ENCODE data around the gene SLC24A3.

The SLC24A3 gene

DNA sequence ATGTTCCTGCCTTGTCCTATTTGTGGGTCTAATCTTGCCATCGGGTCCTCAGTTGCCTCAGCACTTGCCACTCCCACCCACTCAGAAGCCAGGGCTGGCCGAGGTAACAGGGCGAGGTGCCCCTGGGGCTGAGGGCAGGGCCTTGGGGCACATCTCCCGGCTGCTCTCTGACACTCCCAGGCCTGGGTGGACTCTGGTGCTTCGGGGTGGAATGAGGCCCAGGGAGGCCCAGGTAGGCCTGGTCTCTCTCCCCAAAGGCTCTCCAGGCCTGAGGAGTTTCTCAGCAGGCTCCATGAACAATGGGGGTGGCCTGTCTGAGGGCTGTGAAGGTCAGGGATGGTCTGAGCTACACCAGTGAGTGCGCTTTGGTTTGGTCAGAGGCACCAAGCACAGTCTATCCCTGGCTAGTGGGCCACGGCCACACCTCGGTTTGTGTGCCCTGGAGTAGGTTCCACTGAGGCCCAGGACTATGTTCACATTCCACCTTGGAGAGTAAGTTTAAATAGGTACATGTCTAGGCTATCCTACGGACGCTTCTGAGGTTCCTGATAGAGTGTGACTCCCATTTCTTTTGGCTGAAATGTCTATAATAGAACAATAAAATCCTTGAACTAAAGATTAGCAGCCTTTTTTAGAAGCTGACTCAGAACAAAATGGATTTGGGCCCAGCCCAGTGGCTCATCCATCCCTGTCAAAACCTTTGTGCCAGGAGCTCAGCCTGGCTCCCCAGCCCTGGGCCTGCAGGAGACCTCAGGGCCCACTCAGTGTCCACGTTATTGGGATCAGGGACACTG lies 78.8 kb downstream of the SLC24A3 start:
- no peak overlapping the region for H3K27ac ChIP-seq
- TF ChIP-seq, protein P1, sequence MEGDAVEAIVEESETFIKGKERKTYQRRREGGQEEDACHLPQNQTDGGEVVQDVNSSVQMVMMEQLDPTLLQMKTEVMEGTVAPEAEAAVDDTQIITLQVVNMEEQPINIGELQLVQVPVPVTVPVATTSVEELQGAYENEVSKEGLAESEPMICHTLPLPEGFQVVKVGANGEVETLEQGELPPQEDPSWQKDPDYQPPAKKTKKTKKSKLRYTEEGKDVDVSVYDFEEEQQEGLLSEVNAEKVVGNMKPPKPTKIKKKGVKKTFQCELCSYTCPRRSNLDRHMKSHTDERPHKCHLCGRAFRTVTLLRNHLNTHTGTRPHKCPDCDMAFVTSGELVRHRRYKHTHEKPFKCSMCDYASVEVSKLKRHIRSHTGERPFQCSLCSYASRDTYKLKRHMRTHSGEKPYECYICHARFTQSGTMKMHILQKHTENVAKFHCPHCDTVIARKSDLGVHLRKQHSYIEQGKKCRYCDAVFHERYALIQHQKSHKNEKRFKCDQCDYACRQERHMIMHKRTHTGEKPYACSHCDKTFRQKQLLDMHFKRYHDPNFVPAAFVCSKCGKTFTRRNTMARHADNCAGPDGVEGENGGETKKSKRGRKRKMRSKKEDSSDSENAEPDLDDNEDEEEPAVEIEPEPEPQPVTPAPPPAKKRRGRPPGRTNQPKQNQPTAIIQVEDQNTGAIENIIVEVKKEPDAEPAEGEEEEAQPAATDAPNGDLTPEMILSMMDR (IDR thresholded peaks at IDR 0.05): no peak

DNA sequence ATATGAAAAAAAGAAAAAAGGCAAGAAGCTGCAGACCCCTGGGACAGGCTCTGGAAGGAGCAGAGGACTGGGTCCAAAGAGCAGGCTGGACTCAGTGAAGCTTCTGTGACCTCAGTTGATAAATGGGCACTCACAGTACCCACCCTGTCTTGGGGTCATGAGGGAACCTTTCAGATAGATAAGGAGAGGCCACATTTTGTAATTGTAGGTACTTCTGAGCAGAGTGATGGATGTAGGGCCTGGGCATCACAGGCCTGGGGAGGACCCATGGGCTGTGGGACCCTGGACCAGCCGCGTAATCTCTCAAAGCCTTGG lies 79.3 kb downstream of the SLC24A3 start:
- no peak for TF ChIP-seq ZFX (IDR thresholded peaks at IDR 0.05; ENCODE audit: borderline replicate concordance)
- TF ChIP-seq, protein P1 (IDR thresholded peaks at IDR 0.05): no peak
- H3K27ac ChIP-seq: no peak overlapping the region

DNA sequence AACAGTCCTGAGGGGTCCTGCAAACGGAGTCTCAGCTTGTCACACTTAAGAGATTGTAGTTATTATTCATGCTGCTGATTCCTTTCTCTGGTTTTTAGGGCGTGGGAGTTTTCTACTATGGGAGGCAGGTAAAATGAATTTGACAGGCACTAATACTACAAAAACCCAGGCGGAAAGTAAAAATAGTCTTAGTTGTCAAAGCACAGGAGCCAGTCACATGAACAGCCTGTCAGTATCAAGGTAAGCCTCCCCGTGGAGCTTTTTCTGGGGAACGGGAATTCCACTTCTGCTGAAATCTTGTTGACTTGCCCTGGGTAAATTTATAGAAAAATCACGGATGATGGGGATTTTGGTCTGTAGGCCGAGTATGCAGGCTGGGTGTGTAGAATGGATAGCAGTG lies 79.8 kb downstream of the SLC24A3 start:
- H3K27ac ChIP-seq: no peak overlapping the region
- no peak for TF ChIP-seq ZFX (IDR thresholded peaks at IDR 0.05; ENCODE audit: borderline replicate concordance)
- TF ChIP-seq, protein P1 (IDR thresholded peaks at IDR 0.05): no peak

DNA sequence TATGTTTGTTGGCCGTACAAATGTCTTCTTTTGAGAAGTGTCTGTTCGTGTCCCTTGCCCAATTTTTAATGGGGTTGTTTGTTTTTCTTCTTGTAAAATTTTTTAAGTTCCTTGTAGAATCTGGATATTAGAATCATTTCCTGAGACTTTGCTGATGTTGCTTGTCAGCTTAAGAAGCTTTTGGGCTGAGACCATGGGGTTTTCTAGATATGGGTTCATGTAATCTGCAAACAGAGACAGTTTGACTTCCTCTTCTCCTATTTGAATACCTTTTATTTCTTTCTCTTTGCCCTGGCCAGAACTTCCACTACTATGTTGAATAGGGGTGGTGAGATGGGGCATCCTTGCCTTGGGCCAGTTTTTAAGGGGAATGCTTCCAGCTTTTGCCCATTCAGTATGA lies 82.6 kb downstream of the SLC24A3 start:
- no peak overlapping the region for H3K27ac ChIP-seq
- no peak for TF ChIP-seq ZFX (IDR thresholded peaks at IDR 0.05; ENCODE audit: borderline replicate concordance)
- TF ChIP-seq, protein P1 (IDR thresholded peaks at IDR 0.05): no peak

DNA sequence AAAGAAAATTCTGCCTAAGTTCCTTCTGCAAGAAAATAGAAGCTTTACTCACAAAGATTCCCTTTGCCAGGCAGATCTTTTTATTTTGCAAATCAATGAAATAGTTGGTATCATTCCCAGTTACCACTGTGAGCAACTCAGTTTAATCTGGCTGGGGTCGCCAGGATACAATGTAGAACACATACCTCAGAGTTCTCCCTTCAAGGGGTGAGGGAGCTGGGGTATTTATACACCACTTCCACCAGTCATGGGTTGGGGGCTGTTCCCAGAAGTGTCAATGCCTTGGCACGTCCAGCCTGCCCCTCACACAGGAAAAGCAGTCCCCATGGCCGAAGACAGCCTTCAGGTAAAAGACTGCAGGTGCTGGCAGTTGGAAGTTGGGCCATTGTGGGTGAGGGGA lies 86.2 kb downstream of the SLC24A3 start:
- H3K27ac ChIP-seq: no peak overlapping the region
- TF ChIP-seq ZFX (IDR thresholded peaks at IDR 0.05; ENCODE audit: borderline replicate concordance): no peak
- TF ChIP-seq, protein P1 (IDR thresholded peaks at IDR 0.05): no peak

DNA sequence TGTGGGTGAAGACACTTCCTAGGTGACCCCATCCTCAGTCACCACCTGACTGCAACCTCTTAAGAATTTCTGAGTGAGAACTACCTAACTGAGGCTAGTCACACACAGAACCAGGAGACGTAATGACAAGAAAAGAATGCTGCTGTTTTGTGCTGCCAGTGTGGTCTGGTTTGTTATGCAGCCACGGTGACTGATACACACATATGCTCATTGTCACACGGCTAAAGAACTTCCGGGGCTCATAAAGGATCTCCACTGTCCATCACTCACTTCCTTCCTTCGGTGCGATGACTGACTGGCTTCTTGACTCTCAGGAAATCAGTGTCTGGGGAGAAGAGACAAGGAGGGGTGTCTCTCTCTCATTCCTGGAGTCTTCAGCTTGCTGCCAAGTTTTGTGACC lies 88.0 kb downstream of the SLC24A3 start:
- no peak overlapping the region for H3K27ac ChIP-seq
- TF ChIP-seq, protein P1 (IDR thresholded peaks at IDR 0.05): no peak
- TF ChIP-seq ZFX (IDR thresholded peaks at IDR 0.05; ENCODE audit: borderline replicate concordance): no peak

DNA sequence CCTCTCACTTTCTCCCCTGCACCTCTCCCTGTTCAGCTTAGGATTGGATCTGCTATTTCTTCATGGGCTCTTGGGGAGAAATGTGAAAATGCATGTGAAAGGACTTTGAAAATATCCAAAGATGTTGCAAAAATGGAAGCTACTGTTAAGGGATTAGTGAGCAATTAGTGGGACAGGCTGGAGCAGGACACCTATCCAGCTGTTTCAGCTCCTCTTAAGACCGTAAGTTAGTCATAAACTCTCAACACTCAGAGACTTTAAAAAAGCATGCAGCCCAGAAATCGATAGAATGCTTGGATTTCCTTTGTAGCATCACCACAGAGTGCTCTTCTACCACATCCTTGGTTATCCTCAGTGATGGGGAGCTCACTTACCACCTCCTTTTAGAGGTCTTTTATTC lies 88.7 kb downstream of the SLC24A3 start:
- TF ChIP-seq, protein P1 (IDR thresholded peaks at IDR 0.05): no peak
- no peak for TF ChIP-seq ZFX (IDR thresholded peaks at IDR 0.05; ENCODE audit: borderline replicate concordance)
- no peak overlapping the region for H3K27ac ChIP-seq
